HUES48 (cell line): ENCODE data around the gene DNAJC22.
"Not testable (repeated sequence)": the region's sequence is repeated elsewhere in the genome, so short reads cannot be mapped to it uniquely, and the experiment has no call there.

Source experiments
- H3K27ac ChIP-seq: one replicate; pipeline ENCODE4 v1.7.0; 2013; ENCODE audit warnings: low read depth, low read length, inconsistent platforms
- H3K27me3 ChIP-seq: 2 replicates; pipeline ENCODE4 v1.6.1; 2013; ENCODE audit warnings: mild to moderate bottlenecking, low read length; ENCODE audit not compliant: control insufficient read depth, insufficient read depth
- H3K36me3 ChIP-seq: 2 replicates; pipeline ENCODE4 v1.6.1; 2013; ENCODE audit warnings: low read length; ENCODE audit not compliant: control insufficient read depth, insufficient read depth
- H3K4me1 ChIP-seq: 2 replicates; pipeline ENCODE4 v1.6.1; 2013; ENCODE audit warnings: mild to moderate bottlenecking, low read length; ENCODE audit not compliant: control insufficient read depth, insufficient read depth
- H3K4me3 ChIP-seq: 2 replicates; pipeline ENCODE4 v1.5.1; 2013; ENCODE audit warnings: mild to moderate bottlenecking, low read depth, low read length
- H3K9ac ChIP-seq: 2 replicates; pipeline ENCODE4 v1.6.1; 2013; ENCODE audit warnings: mild to moderate bottlenecking, low read depth, low read length, moderate library complexity
- H3K9me3 ChIP-seq: 2 replicates; pipeline ENCODE4 v1.6.1; 2013; ENCODE audit warnings: low read length; ENCODE audit not compliant: control insufficient read depth, insufficient read depth

DNAJC22 gene

DNA sequence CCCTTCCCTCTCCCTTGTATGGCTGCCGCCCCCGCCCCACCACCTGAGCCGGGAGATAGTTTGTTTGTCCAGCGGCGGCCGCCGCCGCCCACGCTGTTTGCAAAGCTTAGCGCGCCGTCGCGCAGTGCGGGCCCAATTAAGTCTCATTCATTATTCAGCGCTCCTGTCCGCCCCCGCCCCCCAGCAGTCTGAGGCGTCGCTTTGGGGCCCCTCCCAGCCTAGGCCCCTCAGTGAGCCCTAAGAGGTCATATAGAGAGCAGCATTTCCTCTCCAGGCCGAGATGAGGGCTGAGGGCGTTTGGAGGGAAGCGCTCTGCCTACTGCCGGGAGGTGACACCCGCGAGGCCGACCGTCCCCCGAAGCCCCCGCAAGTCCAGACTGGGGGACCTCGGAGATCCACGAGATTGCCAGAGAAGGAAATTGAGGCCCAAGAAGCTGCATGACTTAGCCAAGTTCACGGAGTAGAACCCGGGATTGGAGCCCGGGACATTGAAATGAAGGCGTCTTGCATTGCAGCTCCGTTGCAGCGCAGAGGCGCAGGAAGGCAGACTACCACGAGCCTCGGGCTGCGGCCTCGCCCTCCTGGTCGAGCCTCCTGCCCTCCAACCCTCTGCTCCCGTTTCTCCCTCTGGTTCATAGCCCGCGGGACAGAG is at the start of gene DNAJC22:
Gene DNAJC22 (plus strand): TSS at position 230 of the 652 bp plus-strand sequence. CDS start 1,985 bp downstream, outside the sequence.
- Histone ChIP-seq H3K4me1 (peaks cover 18% of the 10 kb centered on the region), H3K9me3 (no peaks in the 10 kb centered on the region), H3K4me3 (peak within 1 kb of the TSS; percentile 50), H3K27me3 (peaks cover 80% of the 10 kb centered on the region), H3K27ac (no peak within 1 kb of the TSS), H3K9ac (no peak within 1 kb of the TSS), H3K36me3 (no peaks in the 10 kb centered on the region)

DNA sequence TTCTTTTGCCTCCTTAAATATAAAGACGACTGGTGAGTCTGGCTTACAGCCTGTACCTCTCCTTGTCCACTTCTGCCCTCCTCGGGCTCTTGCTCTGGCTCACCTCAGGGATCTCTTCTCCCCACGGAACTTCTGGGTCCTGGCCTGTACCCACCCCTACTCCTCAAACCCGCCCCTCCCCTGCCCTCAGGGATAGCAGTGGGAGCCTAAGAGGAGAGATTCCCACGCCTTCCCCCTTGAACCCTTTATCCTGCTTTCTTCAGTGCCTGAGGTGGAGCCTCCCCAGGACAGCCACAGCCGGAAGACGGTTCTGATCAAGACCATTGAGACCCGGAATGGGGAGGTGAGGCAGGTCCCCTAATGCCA is 49.0 kb upstream of the DNAJC22 start:
- peaks cover 62% of the 10 kb centered on the region for H3K27me3 ChIP-seq
- H3K4me1 ChIP-seq = peaks cover 16% of the 10 kb centered on the region; the same call in 1 of the 2 replicates
- no peak overlapping the region for H3K27ac ChIP-seq
- no peak overlapping the region for H3K9ac ChIP-seq
- no peaks in the 10 kb centered on the region for H3K36me3 ChIP-seq
- no peaks in the 10 kb centered on the region for H3K9me3 ChIP-seq
- H3K4me3 ChIP-seq = peak overlapping the region; percentile 53; the same call in 1 of the 2 replicates

DNA sequence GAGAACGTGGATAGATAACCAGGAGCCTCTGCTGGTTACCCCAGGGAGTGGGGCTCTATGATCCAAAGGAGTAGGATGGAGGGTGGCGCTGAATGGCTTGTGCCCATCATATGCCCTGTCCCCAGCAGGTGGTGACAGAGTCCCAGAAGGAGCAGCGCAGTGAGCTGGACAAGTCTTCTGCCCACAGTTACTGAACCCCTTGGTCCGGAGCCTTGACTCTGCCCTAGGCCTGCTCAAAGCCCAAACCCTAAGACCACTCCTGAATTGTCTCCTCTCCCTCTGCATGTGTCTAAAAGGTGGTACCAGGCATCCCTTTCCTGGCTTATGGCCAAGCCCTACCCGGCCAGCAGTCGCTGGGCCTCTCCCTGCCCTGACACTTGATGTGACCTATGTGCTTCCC is 48.5 kb upstream of the DNAJC22 start:
- Histone ChIP-seq H3K4me1 (peaks cover 12% of the 10 kb centered on the region; the same call in 1 of the 2 replicates), H3K36me3 (no peaks in the 10 kb centered on the region), H3K4me3 (no peak overlapping the region), H3K9ac (no peak overlapping the region), H3K27me3 (peaks cover 58% of the 10 kb centered on the region), H3K27ac (no peak overlapping the region), H3K9me3 (no peaks in the 10 kb centered on the region)

DNA sequence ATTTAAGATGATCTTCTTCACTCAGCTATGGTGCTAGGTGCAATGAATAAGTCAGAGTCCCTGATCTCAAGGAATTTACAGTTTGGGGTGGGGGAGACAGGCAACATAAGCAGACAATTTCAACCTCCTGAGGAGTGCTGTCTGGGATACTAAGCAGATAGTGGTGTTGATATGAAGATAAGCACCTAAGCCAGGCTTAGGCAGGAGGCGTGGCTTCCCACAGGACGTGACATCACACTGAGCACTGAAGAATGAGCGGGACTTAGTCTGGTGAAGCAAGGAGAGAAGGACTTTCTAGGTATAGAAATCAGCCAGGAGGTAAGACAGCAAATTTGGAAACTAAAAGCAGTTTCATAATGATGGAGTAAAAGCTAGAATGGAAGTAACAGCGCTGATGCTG is 44.9 kb upstream of the DNAJC22 start:
- Histone ChIP-seq H3K27me3 (peaks cover 22% of the 10 kb centered on the region), H3K4me3 (no peak overlapping the region), H3K9me3 (no peaks in the 10 kb centered on the region), H3K4me1 (0 out of 2 replicates have a peak, but pooled peaks cover 3% of the 10 kb centered on the region), H3K9ac (no peak overlapping the region), H3K27ac (no peak overlapping the region), H3K36me3 (no peaks in the 10 kb centered on the region)

DNA sequence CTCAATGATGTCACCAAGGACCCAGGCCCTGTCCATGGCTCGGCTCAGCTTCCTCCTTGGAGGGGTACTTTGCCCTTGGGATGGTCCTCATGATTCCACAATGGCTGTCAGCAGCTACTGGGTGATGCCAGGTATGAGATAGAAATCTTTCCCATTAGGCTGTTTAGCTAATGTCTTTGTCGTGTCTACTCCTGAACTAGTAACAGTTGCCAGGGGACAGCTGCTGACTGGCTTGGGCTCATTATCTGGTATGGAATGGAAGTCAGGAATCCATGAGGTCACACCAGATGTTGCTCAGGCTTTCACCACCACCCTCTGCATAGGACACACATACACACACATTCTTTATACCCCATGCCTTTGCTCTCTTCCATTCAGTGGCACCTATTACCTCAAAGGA is 42.5 kb upstream of the DNAJC22 start:
- no peaks in the 10 kb centered on the region for H3K36me3 ChIP-seq

DNA sequence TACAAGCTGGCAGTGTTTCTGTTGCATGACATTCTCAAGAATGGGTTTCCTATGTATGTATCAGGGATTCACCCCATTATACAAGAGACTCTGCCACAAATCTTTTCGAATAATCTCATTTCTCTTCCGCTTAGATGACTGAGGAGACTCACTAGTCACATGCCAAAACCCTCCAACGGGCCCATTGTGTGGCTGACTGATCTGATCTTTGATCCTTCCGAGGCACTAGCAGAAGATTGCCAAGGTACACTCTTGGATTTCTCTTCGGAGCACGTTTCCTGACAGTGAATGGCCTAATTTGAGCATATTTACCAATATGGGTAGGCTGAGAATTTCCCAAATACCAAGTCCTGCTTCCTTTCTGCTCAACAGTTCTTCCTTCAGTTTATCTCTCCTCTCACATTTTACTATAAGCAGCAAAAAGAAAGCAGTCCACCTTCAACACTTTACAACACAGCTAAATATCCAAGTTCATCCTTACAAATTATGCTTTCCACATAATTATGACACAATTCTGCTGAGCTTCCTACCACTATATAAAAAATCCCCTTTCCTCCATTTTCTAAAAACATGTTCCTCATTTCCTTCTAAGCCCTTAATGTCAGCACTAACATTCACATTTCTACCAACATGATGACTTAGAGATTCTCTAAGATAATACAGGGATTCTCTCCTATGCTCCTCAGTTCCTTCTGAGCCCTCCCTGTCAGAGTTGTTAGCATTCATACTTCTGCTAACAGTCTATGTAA is 40.8 kb upstream of the DNAJC22 start:
- Histone ChIP-seq H3K4me3 (no peak overlapping the region), H3K27ac (no peak overlapping the region), H3K36me3 (no peaks in the 10 kb centered on the region), H3K9ac (no peak overlapping the region), H3K4me1 (no peaks in the 10 kb centered on the region), H3K27me3 (no peaks in the 10 kb centered on the region; the same call in 1 of the 2 replicates), H3K9me3 (no peaks in the 10 kb centered on the region)

More for the DNA sequence above, 42.5 kb upstream of the DNAJC22 start:
- Histone ChIP-seq H3K4me1 (no peaks in the 10 kb centered on the region), H3K4me3 (no peak overlapping the region), H3K27ac (no peak overlapping the region), H3K27me3 (no peaks in the 10 kb centered on the region; the same call in 1 of the 2 replicates), H3K9me3 (no peaks in the 10 kb centered on the region), H3K9ac (no peak overlapping the region)

DNA sequence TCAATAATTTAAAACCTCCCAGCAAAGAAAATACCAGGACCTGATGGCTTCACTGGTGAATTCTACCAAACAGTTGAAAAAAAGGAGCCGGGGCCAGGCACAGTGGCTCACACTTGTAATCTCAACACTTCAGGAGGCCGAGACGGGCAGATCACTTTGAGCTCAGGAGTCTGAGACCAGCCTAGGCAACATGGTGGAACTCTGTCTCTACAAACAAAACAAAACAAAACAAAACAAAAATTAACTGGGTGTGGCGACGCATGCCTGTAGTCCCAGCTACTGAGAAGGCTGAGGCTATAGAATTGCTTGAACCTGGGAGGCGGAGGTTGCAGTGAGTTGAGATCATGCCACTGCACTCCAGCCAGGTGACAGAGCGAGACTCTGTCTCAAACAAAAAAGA is 37.3 kb upstream of the DNAJC22 start:
- no peak overlapping the region for H3K4me3 ChIP-seq
- no peaks in the 10 kb centered on the region for H3K4me1 ChIP-seq
- no peaks in the 10 kb centered on the region; the same call in 1 of the 2 replicates for H3K27me3 ChIP-seq
- H3K27ac ChIP-seq = no peak overlapping the region
- no peak overlapping the region for H3K9ac ChIP-seq
- no peaks in the 10 kb centered on the region for H3K9me3 ChIP-seq
- no peaks in the 10 kb centered on the region for H3K36me3 ChIP-seq

DNA sequence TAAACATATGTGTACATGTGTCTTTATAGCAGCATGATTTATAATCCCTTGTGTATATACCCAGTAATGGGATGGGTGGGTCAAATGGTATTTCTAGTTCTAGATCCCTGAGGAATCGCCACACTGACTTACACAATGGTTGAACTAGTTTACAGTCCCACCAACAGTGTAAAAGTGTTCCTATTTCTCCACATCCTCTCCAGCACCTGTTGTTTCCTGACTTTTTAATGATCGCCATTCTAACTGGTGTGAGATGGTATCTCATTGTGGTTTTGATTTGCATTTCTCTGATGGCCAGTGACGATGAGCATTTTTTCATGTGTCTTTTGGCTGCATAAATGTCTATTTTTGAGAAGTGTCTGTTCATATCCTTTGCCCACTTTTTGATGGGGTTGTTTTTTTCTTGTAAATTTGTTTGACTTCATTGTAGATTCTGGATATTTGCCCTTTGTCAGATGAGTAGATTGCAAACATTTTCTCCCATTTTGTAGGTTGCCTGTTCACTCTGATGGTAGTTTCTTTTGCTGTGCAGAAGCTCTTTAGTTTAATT is 36.2 kb upstream of the DNAJC22 start:
- not testable (repeated sequence) for H3K27me3 ChIP-seq, H3K4me1 ChIP-seq, H3K27ac ChIP-seq, H3K9me3 ChIP-seq, H3K9ac ChIP-seq, H3K36me3 ChIP-seq, H3K4me3 ChIP-seq

DNA sequence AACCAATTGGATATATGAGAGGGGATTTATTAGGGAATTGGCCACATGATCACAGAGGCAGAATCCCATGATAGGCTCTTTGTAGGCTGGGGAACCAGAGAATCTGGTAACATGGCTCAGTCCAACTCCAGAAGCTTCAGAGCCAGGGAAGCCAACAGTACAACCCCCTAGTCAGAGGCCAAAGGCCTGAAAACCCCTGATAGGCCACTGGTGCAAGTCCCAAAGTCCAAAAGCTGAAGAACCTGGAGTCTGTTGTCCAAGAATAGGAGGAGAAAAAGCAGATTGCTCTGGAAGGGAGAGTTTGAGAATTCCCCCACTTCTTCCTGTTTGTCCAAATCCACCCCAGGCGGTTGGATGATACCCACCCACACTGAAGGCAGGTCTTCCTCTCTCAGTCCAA is 31.9 kb upstream of the DNAJC22 start:
- no peak overlapping the region for H3K27ac ChIP-seq
- H3K9me3 ChIP-seq = no peaks in the 10 kb centered on the region
- no peaks in the 10 kb centered on the region for H3K36me3 ChIP-seq
- no peaks in the 10 kb centered on the region for H3K27me3 ChIP-seq
- H3K4me3 ChIP-seq = no peak overlapping the region
- H3K9ac ChIP-seq = no peak overlapping the region
- H3K4me1 ChIP-seq = no peaks in the 10 kb centered on the region

DNA sequence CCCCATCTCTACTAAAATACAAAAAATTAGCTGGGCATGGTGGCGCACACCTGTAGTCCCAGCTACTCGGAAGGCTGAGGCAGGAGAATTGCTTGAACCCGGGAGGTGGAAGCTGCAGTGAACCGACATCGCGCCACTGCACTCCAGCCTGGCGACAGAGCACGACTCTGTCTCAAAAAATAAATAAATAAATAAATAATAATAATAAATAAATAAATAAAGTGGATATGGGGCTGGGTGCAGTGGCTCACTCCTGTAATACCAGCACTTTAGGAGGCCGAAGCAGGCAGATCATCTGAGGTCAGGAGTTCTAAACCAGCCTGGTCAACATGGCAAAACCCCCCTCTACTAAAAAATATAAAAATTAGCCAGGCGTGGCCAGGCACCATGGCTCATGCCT is 29.6 kb upstream of the DNAJC22 start:
- not testable (repeated sequence) for H3K4me1 ChIP-seq, H3K27ac ChIP-seq, H3K36me3 ChIP-seq, H3K27me3 ChIP-seq, H3K9me3 ChIP-seq, H3K9ac ChIP-seq, H3K4me3 ChIP-seq
